HepG2 (cell line): ENCODE results near the gene ATP6V0A1. TPM values are rescaled to one million over a fixed set of nuclear protein-coding genes. Genes with fewer than 3 reads are reported as not detected.

ENCODE experiments used
- BCLAF1 ChIP-seq: fragments of 450-650 bp; IDR thresholded peaks from 2 replicates; pipeline ENCODE4 v1.6.1; 2017; ENCODE audit warnings: mild to moderate bottlenecking
- FOXO1 ChIP-seq: sonication (generic); formaldehyde crosslinking; IDR thresholded peaks from 2 replicates; pipeline ENCODE4 v1.4.0; 2020; ENCODE audit warnings: missing genetic modification reagents
- FOXO4 ChIP-seq: sonication (generic); formaldehyde crosslinking; conservative IDR thresholded peaks from 2 replicates; pipeline ENCODE4 v1.8.1; 2023; ENCODE audit warnings: missing genetic modification reagents
- GABPA ChIP-seq, 2 experiments: IDR thresholded peaks; 2 replicates each; pipeline ENCODE4 v1.6.1; 2011 to 2016; ENCODE audit warnings: low read depth in 2 of 2, low read length in 1 of 2, missing biosample characterization in 1 of 2, missing genetic modification characterization in 1 of 2
- GATAD2A ChIP-seq: IDR thresholded peaks from 2 replicates; pipeline ENCODE4 v1.6.1; 2016
- JUNB ChIP-seq: sonication (generic); formaldehyde crosslinking; IDR thresholded peaks from 2 replicates; pipeline ENCODE4 v1.8.0; 2022; ENCODE audit warnings: missing genetic modification reagents, mild to moderate bottlenecking, borderline replicate concordance
- KDM1A ChIP-seq: IDR thresholded peaks from 2 replicates; pipeline ENCODE4 v1.6.1; 2016; ENCODE audit warnings: missing compliant biosample characterization
- KLF15 ChIP-seq: sonication (generic); formaldehyde crosslinking; IDR thresholded peaks from 2 replicates; pipeline ENCODE4 v1.8.1; 2023; ENCODE audit warnings: borderline replicate concordance, mild to moderate bottlenecking, inconsistent platforms, missing genetic modification reagents, mixed read lengths
- KMT2A ChIP-seq: sonication (generic); formaldehyde crosslinking; IDR thresholded peaks from 2 replicates; pipeline ENCODE4 v1.4.0; 2020; ENCODE audit warnings: missing genetic modification reagents
- KMT2B ChIP-seq: IDR thresholded peaks from 2 replicates; pipeline ENCODE4 v1.6.1; 2016; ENCODE audit warnings: missing genetic modification reagents, missing compliant biosample characterization
- LRRFIP1 ChIP-seq: sonication (generic); formaldehyde crosslinking; conservative IDR thresholded peaks from 2 replicates; pipeline ENCODE4 v1.4.0; 2020; ENCODE audit warnings: missing genetic modification reagents
- POGZ ChIP-seq: sonication (generic); formaldehyde crosslinking; IDR thresholded peaks from 2 replicates; pipeline ENCODE4 v1.4.0; 2020; ENCODE audit warnings: mild to moderate bottlenecking, missing genetic modification reagents
- TAF1 ChIP-seq: sonication (generic); formaldehyde crosslinking; IDR thresholded peaks from 2 replicates; pipeline ENCODE4 v1.4.0; 2020; ENCODE audit warnings: missing genetic modification reagents
- TBL1XR1 ChIP-seq: fragments of 150-350 bp; IDR thresholded peaks from 2 replicates; pipeline ENCODE4 v1.6.1; 2014; ENCODE audit warnings: borderline replicate concordance, low read length; ENCODE audit not compliant: partially characterized antibody
- THAP11 ChIP-seq: IDR thresholded peaks from 2 replicates; pipeline ENCODE4 v1.6.1; 2016; ENCODE audit warnings: missing biosample characterization, missing genetic modification reagents
- ZBTB44 ChIP-seq: sonication (generic); formaldehyde crosslinking; IDR thresholded peaks from 2 replicates; pipeline ENCODE4 v1.4.0; 2020; ENCODE audit warnings: missing genetic modification reagents
- ZFP36L2 ChIP-seq: sonication (generic); formaldehyde crosslinking; IDR thresholded peaks from 2 replicates; pipeline ENCODE4 v1.4.0; 2020; ENCODE audit warnings: missing genetic modification reagents
- ZNF17 ChIP-seq: sonication (generic); formaldehyde crosslinking; IDR thresholded peaks from 2 replicates; pipeline ENCODE4 v1.5.0; 2020; ENCODE audit warnings: mild to moderate bottlenecking, missing genetic modification reagents
- ZNF207 ChIP-seq: fragments of 450-650 bp; IDR thresholded peaks from 2 replicates; pipeline ENCODE4 v1.6.1; 2016; ENCODE audit warnings: antibody characterized with exemption, borderline replicate concordance
- ZNF292 ChIP-seq: sonication (generic); formaldehyde crosslinking; IDR thresholded peaks from 2 replicates; pipeline ENCODE4 v1.8.1; 2022; ENCODE audit warnings: mild to moderate bottlenecking, low read depth, missing genetic modification reagents, borderline replicate concordance
- ZNF720 ChIP-seq: sonication (generic); formaldehyde crosslinking; IDR thresholded peaks from 2 replicates; pipeline ENCODE4 v1.4.0; 2020; ENCODE audit warnings: missing genetic modification reagents
- ZNF879 ChIP-seq: sonication (generic); formaldehyde crosslinking; IDR thresholded peaks from 2 replicates; pipeline ENCODE4 v1.8.1; 2023; ENCODE audit warnings: missing genetic modification reagents
- polyA plus RNA-seq, 8 experiments: library from polyadenylated mRNA; depleted of rRNA in 3 of 8; stranded (reverse) in 7 of 8; unstranded in 1 of 8; fragments of >200 nt; fragmentation: Illumina TruSeq in 4 of 8; extraction: Trizol in 4 of 8; gene quantifications; 2 replicates each; pipeline versions ENCODE4 v1.2.1 to v1.2.3, GENCODE V29; 2011 to 2016; ENCODE audit warnings: low read depth in 4 of 8, missing spikeins in 1 of 8, mixed read lengths in 1 of 8; ENCODE audit not compliant: insufficient read depth in 1 of 8
- total RNA-seq, 5 experiments: library from RNA; depleted of rRNA; stranded (reverse); fragments of >200 nt; fragmentation: Illumina TruSeq; extraction: Trizol; gene quantifications; 2 replicates each; pipeline ENCODE4 v1.2.3, GENCODE V29; 2016; ENCODE audit warnings: low read depth in 1 of 5

Gene ATP6V0A1
- total and polyA plus RNA-seq, 2 of the 13 experiments (the other 11 are each of a cell fraction or from before 2014, with no cell fraction given): 27.9 to 54.1 TPM

GRCh38 chr17:42536372-42537155, 77.9 kb downstream of the ATP6V0A1 start (continued):
- no peak for TF ChIP-seq BCLAF1
- peak; percentile 91 for TF ChIP-seq KMT2A
- TF ChIP-seq FOXO1 (CRISPR knock-in tag): peak; percentile 32; the same call in 1 of the 2 replicates
- 0 out of 2 replicates have a peak, but pooled peaks have one; percentile 28 for TF ChIP-seq ZNF879 (CRISPR knock-in tag)
- no peak for TF ChIP-seq ZNF17
- peak; percentile 23; the same call in 1 of the 2 replicates for TF ChIP-seq GABPA (IDR thresholded peaks at IDR 0.05; ENCODE audit: low read depth, low read length)
- peak; percentile 82 for TF ChIP-seq GABPA (CRISPR knock-in tag; IDR thresholded peaks at IDR 0.05; ENCODE audit: low read depth)
- TF ChIP-seq POGZ (CRISPR knock-in tag): no peak; the same call in 1 of the 2 replicates
- peak; percentile 45; the same call in 1 of the 2 replicates for TF ChIP-seq THAP11
- 0 out of 2 replicates have a peak, but pooled peaks have one; percentile 23 for TF ChIP-seq ZNF720 (CRISPR knock-in tag)
- peak; percentile 85; the same call in 1 of the 2 replicates for TF ChIP-seq ZNF292
- peak; percentile 60 for TF ChIP-seq TAF1 (CRISPR knock-in tag)
- TF ChIP-seq KDM1A (CRISPR knock-in tag): 0 out of 2 replicates have a peak, but pooled peaks have one; percentile 5
- no peak for TF ChIP-seq FOXO4 (CRISPR knock-in tag)
- TF ChIP-seq ZFP36L2: no peak
- no peak for TF ChIP-seq TBL1XR1
- TF ChIP-seq KMT2B (CRISPR knock-in tag): no peak
- peak; percentile 80 for TF ChIP-seq GATAD2A (CRISPR knock-in tag)
- peak; percentile 72; the same call in 1 of the 2 replicates for TF ChIP-seq ZBTB44
- no peak for TF ChIP-seq JUNB (CRISPR knock-in tag)
- no peak for TF ChIP-seq KLF15 (CRISPR knock-in tag)
- no peak for TF ChIP-seq LRRFIP1 (CRISPR knock-in tag)
- TF ChIP-seq ZNF207: no peak
